NCI-H2107 treated with DMSO at 0.1 percent for 48 hours (cell line): ENCODE measurements around the gene KRT7.

Source experiments
- DNase-seq: peaks from one replicate; lab custom pipeline; 2025; ENCODE audit not compliant: unreplicated experiment; lab: John Stamatoyannopoulos, UW

Gene KRT7

DNA sequence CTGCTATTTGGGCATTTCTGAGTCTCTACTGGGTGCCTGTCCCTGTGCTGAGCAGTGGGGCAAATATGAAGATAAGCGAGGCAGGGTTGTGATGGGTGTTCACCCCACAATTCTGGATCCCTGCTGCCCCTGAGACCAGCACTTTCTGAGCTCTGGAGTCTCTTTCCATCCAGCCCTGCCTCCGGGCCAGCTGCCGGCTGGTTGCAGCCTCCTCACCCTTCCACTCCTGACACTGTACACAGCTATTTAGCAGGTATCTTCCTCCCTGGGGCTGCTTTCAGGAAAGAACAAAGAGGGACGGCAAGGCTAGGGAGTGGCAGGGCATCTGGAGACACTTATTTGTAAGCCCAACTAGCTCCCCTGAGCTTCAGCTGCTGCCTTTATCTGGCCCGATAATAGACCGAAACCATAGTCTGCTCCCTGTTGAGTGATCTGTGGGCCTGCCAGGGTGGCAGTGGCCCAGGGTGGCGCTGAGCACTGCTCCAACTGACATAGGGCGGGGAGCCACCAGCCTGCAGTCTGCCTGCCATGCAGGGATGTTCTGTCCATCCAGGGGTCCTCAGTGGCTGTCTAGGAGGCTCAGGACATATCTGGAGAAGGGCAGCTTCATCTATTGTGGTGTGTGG, 33.6 kb upstream of the KRT7 start:
- DNase-seq, result peak; percentile 95

DNA sequence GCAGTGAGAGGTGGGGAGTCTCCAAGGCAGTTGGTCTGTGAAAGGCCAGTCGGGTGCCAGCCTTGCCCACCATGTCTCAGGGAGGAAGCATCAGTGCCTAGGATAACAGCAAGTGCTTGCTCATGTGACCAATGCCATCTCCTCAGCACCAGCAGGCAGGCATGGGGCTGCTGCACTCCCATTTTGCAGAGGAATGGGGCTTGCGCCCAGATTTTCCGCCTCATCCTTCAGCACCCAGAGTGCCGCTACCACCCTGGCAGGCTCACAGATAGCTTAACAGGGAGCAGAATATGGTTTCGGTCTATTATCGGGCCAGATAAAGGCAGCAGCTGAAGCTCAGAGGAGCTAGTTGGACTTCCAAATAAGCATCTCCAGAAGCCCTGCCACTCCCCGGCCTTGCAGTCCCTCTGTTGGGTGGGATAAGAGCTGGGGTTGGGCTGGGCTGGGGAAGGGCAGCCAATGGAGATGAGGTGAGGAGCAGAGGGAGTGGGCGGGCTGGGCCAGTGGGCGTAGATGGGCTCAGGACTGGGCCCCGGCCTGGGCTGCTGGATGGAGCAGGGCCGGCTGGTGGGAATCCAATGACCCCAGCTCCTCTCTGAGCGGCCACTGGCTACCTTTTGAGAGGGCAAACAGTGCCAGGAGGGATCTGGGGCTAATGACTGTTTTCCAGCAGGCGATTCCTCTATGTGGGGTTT, 32.8 kb upstream of the KRT7 start:
- no peak for DNase-seq

DNA sequence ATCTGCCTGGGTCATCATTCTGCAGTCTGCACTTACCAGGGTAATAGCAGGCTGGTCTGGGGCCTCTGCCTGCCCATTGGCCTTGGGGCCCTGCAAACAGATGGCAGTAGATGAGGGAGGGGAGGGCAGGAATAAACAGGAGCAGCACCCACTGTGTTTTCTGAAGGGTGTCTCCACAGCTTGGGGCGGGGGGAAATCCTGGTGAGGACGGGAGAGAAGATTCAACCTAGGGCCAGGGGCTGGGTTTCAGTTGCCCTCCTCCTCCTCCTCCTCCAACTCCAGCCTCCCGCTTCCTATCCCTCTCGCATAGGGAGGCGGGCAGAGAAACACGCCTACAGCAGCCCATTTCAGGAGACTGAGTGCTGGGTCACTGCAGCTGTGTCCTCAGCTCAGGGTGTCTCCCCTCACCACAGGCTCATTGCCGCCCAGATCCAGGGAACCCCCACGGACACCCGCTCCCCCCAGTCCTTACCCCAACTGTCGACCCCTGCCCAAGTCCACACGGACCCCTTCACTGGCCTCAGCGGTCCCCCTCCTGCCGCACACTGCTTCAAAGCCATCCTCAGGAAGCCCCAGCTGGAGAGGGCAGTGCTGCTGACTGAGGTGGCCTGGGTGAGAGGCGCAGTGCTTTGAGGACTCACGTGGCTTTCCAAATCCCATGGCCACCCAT, 32.1 kb upstream of the KRT7 start:
- no peak for DNase-seq

DNA sequence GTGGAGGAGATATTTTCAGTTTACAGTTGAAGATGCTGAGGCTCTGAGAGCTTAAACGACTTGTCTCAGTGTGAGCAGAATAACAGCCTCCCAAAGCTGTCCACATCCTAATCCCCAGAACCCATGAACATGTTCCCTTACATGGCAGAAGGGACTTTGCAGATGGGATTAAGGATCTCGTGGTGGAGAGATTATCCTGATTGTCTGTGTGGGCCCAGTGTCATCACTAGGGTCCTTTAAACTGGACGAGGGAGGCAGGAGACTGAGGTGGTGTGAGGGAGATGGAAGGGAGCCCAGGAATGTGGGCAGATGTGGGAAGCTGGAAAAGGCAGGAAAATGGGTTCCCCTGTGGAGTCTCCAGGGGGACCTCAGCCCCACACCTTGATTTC, 31.6 kb upstream of the KRT7 start:
- DNase-seq, result no peak

DNA sequence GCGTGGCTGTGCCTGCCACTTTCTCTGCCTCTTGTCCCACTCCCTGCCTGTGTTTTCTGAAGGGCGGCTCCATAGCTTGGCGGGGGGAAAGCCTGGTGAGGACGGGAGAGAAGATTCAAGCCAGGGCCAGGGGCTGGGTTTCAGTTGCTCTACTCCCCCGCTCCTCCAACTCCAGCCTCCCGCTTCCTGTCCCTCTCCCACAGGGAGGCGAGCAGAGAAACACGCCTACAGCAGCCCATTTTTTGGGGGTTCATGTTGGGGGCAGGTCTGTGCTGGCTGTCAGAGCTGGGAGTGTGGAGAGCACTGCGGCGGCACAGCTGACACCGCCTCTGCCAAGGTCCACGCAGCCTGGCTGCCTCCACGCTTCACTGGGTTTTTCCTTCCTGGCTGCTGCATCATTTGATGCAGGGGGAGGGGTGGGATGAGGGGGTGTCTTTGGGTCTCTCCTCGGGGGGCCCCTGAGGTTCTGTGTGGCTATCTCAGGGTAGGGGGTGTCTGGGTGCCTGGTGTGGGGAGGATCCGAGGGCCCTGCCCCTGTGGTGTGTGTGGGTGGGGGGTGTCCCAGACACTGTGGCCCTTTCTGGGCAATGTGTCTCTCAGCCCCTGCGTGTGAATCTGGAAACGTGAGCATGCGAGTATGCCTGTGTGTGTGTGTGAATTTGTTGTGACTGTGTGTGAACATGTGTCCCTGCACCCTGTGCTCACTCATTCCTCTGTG, 30.5 kb upstream of the KRT7 start:
- peak; percentile 64 for DNase-seq

DNA sequence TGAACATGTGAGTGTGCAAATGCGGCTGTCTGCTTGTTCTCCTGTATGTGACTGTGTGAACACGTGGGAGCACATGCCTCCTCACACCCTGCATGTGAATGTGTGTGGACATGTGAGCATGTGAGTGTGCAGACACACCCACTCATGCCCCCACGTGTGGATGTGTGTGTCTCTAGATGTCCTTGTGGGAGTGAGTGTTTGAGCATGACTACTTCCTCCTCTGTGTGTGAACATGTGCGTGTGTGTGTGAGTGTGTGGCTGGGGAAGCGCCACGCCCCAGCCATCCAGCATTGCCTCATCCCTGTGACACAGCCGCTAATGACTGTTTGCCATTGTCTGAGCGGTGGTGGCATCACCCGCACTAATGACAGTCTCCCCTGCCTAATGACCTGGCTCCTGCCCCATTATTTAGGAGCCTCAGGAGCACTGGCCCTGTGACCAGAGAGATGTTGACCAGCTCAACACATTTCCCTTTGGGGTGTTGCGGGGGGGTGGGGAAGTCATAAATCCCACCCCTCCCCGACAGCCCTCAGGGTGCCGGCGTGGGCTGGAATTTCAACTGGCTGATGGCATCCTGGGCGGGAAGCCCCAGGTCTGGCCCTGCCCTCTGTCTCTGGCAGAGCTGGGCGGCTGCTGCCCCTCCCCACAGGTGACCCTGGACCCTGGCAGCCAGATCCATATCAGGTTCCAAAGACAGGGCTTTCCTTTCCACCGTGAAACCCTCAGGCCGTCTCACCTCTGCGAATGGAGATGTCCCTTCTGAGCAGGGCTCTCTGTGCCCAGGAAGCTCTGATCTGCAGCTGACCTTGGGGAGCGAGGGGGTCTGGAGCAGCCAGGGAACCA, 29.7 kb upstream of the KRT7 start:
- peak; percentile 74 for DNase-seq

DNA sequence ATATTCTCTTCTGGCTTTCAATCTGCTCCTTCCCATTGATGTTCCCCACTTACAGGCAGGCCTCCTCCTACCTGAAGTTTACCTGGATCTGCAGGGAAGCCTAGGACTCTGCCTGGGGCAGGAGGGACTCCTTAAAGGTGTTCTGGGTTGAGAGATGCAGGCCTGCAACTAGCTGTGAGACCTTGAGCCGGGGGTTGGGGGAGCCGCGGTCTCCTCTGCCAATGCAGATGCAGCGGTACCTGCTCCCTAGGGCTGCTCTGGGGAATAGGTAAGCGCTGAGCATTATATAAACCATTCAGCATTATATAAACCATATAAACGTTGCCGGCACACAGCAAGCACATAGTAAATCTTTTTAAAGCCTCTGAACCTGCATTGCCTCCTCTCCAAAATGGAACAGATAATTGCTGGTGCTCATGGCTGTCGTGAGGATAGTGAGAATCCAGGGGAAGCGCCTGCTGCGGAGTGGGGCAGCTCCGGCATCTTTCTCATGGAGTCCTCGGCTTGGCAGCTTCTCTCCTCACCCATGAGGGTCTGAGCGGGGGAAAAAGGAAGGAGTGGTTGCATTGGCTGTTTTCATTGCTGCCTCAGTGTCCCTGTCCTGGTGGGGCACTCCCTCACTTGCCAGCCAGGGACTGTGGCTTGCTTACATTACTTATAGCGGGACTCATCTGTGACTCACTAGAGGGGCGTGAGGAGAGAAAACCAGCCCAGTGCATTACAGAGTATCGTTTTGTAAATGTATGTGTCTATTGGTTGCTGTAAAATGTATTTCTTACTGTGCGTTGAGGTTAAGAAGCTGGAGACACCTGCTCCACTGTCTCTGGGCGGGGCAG, 28.7 kb upstream of the KRT7 start:
- DNase-seq, result no peak

DNA sequence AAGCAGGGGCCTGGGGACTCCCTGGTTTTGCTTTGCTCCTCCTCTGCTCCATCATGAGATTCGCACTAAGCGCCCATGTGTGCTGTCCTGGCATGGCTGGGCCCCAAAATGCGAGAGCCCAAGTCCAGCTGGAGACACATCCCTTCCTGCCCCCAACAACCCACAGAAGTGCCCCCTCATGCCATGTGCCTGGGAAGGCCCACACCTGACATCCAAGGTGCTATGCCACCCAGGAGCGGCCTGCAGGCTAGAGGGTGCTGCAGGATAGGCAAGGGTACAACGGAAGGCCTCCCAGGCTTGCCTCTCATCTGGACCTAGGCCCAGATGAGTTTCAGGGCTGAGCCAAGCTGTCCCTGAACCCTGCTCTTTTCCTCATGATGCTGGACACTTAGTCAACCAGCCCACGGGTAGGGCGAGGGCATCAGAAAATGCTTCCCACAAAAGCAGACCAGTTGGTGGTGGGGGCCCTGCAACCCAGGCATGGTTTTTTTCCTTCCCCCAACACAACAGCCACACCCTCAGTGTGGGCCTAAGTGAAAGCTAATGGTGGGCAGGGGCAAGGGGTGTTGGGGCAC, 28.0 kb upstream of the KRT7 start:
- DNase-seq, result no peak

DNA sequence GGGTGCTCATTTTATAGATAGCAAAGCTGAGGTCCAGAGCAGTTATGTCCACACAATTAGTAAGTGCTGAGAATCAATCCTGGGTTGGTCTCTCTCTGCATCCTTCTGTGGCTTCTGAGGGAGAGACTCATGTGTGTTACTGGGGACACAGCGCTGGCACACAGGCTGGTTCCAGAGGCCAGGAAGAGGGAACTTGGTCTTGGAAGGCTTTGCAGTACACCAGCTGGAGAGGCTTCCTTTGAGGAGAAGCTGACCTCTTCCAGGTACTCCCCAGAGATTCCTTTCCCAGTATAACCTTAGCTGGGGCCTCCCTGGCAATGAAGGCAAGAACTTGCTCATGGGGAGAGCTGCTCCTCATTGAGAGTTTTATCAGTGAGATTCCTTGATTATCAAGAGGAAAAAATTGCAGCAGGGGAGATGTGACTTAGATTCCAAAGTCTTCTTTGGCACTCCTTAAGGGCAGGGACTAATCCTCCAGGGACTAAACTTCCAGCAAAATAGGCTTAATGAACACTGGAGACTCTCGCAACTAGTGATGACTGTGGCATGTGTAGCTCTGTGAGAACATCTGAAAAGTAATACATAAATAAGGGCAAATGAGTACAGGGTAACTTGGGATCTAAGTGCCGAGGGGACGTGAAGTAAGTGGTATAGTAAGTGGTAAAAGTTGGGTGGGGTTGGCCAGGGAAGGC, 27.3 kb upstream of the KRT7 start:
- DNase-seq, result no peak

DNA sequence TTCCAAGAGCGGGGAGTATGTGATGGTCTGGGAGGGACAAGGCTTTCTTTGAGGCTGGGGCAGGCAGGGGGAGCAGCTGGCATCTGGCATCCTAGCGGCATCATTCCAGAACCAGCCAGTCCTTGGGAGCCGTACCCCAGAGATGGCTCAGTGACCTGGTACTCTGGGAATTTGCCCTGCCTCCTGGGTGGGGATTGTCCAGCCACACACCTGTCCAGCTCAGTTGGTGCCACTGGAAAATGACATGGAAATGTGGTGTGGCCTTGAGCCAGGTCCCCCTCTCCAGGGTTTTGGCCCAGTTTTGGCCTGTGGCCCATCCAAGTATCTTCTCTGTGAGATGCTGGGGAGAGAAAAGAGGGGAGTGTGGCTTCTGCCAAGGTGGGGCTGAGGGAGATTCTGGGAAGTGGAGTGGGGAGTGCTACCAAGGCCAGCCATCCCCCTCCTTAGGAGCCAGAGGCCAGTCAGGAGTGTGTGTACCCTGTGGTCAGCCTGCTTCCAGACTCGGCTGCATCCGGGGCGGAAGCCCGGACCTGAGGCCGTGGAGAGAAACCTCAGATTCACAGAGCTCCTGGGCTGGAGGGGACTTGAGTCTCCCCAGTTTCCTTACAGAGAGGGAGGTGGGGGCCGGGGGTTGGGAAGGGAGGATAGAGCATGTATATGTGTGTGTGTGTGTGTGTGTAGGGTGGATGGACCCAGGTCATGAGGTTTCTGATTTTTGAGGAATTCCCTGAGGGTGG, 26.6 kb upstream of the KRT7 start:
- DNase-seq, result no peak

DNA sequence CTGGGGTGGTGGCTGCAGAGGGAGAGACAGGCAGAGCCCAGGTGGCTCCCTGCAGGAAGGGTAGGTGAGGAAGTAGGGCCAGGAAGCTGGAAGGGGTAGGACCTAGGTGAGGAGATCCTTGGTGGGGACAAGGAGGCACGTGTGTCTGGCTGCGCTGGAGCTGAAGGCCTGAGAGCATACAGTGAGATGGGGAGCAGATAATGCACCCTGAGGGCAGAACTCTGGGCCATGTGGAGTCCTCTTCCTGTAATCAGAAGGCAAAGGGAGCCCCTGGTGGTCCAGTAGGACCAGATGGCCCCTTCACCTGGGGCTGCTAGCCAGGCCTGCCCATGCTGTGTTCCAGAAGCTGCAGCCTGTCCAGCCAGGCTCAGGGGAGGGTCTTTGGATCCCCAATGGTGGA, 25.9 kb upstream of the KRT7 start:
- DNase-seq, result no peak

DNA sequence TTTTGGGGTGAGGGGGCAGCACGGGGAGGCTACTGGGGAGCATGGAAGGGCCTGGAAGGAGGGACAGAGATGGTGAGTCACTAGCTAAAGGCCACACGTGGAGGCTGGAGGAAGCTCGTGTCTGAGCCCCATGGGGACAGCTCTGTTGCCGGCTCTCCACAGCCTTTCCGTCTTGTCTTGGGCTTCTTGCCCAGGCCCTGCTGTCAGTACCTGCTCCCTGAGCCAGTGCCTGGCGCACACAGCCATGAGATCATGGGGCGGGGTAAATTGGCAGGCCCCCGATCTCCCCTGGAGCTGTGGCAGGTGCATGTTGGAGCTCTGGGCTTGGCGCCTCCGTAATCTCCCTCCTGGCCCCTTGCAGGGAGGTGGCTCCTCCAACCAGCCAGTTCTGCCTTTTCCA, 25.1 kb upstream of the KRT7 start:
- DNase-seq, result peak; percentile 90

DNA sequence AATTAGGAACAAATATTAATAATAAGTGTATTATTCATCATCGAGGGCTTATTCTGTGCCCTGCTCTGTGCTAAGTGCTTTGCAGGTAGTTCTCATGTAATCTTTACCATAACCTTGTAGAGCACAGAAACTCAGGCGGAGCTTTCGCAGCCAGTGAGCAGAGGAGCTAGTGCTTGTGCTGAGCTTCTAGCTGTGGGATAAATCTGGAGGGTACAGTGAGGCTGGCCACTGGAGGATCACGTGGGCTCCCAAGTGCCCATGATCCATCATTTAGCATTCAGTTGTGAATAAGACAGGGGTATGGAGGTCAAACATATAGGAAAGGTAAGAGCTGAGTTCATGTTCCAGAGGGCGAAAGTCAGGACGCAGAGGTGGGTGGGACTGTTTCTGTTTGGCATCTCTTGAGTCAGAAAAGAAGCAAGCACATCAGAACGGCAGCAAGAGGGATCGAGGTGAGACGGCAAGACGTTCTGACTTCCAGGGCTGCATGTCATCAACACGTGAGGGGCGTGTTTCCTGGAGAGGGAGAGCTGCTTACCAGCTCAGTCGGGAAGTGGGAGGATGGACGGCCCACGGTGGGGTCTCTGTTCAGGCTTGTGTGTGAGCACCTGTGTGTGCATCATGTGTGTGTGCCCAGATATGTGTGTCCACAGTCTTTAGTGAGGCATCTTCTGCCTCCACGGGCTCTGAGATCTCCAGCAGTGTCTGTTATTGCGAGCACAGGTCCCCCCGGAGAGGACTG, 24.4 kb upstream of the KRT7 start:
- no peak for DNase-seq

DNA sequence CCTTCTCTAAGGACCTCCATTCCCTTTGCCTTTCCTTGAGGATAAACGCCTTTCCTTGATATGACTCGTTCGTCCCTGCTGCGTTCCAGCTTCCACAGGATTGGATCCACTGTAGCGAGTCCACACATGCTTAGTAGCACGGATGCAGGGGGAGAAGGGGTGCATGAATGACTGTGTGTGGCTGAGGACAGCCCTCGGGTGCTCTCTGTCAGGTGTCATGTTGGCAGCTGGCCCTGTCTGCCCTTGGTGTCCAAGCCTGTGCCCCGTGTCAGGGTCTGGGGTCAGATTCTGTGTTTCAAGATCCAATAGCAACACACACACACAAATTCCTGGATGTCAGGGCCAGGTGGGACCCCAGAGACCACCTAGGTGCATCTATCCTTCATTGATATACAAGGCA, 23.7 kb upstream of the KRT7 start:
- DNase-seq, result no peak

DNA sequence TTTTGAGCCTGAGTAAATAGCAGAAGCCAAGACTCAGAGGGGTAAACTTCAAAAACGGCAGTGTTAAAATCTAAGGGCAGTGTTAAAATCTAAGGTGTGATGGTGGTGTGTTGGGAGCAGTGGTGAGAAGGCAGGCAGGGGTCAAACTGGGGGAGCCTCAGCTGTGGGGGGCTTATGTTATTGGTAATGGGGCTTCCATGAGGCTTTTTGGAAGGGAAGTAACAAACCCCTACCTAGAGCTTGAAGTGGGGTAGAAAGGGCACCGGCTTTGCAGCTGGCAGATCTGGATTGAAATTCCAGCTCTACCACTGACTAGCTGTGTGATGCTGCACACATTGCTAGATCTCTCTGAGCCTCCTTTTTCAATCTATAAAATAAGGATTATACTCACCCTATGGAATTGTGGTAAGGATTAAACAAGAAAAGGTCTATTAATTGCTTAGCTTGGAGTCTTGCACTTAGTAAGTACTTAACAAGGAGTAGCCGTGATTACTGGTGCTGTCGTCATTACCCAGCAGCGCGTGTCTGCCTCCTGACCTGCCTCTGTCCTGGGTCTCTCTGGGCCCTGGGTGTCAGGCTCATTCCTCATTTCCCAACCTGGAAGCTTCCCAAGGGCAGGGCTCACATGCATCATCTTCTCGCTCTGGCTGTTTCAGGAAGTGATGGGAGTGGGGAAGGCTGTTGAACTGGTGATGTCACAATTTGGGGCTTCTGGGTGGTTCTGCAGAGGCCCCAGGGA, 22.7 kb upstream of the KRT7 start:
- no peak for DNase-seq

DNA sequence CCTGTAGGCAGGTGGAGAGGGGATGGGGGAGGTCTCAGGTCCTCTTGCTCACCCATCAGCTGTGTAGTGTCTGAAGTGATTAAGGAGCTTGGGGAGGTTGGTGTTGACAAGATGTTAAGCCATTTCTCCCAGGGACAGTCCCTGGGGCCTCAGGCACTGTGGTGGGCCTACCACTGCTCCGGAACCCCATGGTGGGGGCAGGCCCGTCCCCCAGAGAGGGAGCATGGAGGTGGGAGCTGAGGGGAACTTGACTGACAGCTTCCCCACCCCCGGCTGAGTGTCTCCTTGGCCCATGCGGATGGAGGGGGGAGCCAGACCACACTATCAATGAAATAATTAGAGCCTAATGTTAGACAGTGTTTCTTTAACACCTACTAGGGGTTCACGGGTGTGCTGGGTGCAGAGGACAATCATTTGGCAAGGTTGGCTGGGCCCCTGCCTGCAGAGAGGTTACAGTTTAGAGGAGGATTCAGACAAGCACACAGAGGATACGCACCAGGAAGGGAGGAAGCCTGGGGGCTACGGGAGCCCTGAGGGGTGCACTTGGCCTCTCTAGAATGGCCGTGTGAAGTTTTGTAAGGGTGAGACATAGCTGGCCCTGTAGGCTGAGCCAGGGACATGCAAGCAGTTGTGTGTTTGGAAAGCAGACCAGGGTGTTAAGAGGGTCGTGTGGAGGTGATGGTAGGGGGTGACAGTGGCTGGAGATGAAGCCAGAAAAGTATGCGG, 22.0 kb upstream of the KRT7 start:
- no peak for DNase-seq
